ENCODE measurements around the gene KCNN3.
A peak's percentile ranks its signal among the peaks of the same experiment; 100 is the strongest.

The KCNN3 gene

GRCh38 chr1:154769193-154769895, 100.7 kb downstream of the KCNN3 start:
- TF ChIP-seq, protein P1, sequence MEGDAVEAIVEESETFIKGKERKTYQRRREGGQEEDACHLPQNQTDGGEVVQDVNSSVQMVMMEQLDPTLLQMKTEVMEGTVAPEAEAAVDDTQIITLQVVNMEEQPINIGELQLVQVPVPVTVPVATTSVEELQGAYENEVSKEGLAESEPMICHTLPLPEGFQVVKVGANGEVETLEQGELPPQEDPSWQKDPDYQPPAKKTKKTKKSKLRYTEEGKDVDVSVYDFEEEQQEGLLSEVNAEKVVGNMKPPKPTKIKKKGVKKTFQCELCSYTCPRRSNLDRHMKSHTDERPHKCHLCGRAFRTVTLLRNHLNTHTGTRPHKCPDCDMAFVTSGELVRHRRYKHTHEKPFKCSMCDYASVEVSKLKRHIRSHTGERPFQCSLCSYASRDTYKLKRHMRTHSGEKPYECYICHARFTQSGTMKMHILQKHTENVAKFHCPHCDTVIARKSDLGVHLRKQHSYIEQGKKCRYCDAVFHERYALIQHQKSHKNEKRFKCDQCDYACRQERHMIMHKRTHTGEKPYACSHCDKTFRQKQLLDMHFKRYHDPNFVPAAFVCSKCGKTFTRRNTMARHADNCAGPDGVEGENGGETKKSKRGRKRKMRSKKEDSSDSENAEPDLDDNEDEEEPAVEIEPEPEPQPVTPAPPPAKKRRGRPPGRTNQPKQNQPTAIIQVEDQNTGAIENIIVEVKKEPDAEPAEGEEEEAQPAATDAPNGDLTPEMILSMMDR (conservative IDR thresholded peaks at IDR 0.05; ENCODE audit: low read depth, low read length), result no peak
- H3K4me3 ChIP-seq (ENCODE audit: low read depth, low read length), result no peak overlapping the region
- no peak for DNase-seq (ENCODE audit: low read depth)

DNA sequence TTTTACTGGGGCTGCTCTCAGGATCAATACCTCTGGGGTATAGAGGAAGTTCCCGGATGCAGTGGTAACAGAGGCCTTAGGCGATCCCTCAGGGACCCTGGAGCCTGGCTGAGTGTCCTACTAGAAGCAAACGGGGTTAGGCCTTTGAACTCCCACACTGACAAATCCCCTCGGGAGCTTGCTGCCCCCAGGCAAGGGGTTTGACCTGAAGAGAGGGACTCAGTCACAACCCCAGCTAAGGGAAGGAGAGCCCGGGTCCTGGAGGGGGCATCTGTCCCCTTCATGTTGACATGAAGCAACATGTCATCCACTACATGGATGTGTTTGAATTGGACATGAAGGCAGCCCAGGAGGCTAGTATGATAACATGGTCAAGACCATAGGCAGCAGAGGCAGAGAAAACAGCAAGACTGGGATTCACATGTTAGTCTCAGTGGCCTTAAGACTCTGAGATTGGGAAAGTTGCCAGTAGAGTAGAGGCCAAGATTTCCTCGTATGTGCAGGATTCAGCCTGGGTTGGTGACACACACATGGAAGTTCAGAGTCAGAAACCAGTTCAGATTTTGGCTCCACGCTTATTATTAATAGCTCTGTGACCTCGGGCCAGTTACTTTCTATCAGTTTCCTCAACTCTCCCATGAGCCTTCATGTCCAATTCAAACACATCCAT, 101.5 kb downstream of the KCNN3 start:
- TF ChIP-seq, protein P1 (conservative IDR thresholded peaks at IDR 0.05; ENCODE audit: low read depth, low read length), result no peak
- H3K4me3 ChIP-seq (ENCODE audit: low read depth, low read length), result no peak overlapping the region
- DNase-seq (ENCODE audit: low read depth), result peak; percentile 31

GRCh38 chr1:154767315-154768240, 102.5 kb downstream of the KCNN3 start:
- no peak overlapping the region for H3K4me3 ChIP-seq (ENCODE audit: low read depth, low read length)
- DNase-seq (ENCODE audit: low read depth), result peak; percentile 77
- TF ChIP-seq, protein P1 (conservative IDR thresholded peaks at IDR 0.05; ENCODE audit: low read depth, low read length), result no peak

- H3K4me3 ChIP-seq (ENCODE audit: low read depth, low read length), result no peak overlapping the region
- DNase-seq (ENCODE audit: low read depth), result peak; percentile 68
- TF ChIP-seq, protein P1 (conservative IDR thresholded peaks at IDR 0.05; ENCODE audit: low read depth, low read length), result peak; percentile 81
Measured at GRCh38 chr1:154765970-154766369, 104.1 kb downstream of the KCNN3 start.

- DNase-seq (ENCODE audit: low read depth), result no peak
- no peak overlapping the region for H3K4me3 ChIP-seq (ENCODE audit: low read depth, low read length)
- TF ChIP-seq, protein P1 (conservative IDR thresholded peaks at IDR 0.05; ENCODE audit: low read depth, low read length), result no peak
Measured at GRCh38 chr1:154764773-154765172, 105.3 kb downstream of the KCNN3 start.

DNA sequence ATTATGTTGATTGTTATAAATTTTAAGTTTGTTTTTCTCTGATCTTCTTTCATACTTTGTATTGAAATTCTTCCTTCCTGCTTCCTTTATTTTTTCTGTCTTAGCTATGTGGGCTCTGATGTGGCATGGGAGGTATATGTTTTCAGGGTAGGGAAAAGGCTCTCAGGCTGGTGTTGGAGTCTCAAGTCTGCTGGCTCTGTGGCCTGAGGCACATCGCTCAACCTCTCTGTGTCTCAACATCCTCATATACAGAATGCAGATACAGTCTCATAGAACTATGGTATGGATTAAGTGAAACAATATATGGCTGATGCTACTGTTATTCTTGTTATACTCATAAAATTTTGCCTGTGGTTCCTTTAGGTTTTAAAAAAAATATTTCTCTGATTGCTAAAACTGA, 105.9 kb downstream of the KCNN3 start:
- no peak overlapping the region for H3K4me3 ChIP-seq (ENCODE audit: low read depth, low read length)

More for the DNA sequence above, 105.9 kb downstream of the KCNN3 start:
- DNase-seq (ENCODE audit: low read depth), result no peak
- TF ChIP-seq, protein P1 (conservative IDR thresholded peaks at IDR 0.05; ENCODE audit: low read depth, low read length), result no peak

All from choroid plexus epithelial cell (primary cell).